ENCODE data around the gene DEPDC1B. TPM values are rescaled to one million over a fixed set of nuclear protein-coding genes. Genes with fewer than 3 reads are reported as not detected.

DEPDC1B gene
- total and polyA plus RNA-seq, 2 of the 4 experiments (the other 2 are of a cell fraction): 4.4 to 9.3 TPM

DNA sequence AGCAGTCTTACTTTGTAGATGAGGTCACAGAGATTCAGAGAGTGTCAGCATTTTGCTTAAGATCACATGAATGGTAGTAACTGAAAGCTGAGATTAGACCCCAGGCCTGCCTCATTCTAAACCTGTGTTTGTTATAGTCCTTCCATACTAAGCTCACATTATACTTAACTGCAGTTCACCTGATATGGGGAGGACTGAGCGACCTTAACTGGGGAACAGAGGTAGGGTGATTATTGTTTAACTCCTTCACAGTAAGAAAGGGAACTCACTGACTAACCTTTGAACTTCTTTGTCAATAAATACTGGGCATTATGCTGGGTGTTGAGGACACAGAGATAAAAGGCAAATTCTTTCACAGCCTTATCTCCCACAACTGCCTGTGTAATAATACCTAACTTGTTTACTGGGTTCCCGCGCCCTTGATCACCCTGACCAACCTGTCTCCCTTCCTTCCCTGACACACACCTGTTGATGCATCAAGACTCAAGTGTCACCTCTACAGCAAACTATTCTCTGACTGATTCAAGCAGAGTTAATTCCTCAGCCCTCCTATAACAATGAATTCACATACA is 27.2 kb downstream of the DEPDC1B start:
- Histone ChIP-seq H2BK20ac (ENCODE audit: low read depth, low read length) (no peak overlapping the region), H2AK9ac (replicated peaks; ENCODE audit: low read depth, low read length, poor library complexity) (no peak overlapping the region), H2BK5ac (ENCODE audit: low read depth, low read length, poor library complexity, severe bottlenecking) (no peak overlapping the region), H4K5ac (ENCODE audit: low read depth, low read length) (no peak overlapping the region), H4K91ac (ENCODE audit: insufficient read depth, low read depth, low read length) (no peak overlapping the region), H2AK5ac (ENCODE audit: low read depth, low read length) (no peak overlapping the region), H3K4ac (ENCODE audit: low read depth, low read length) (no peak overlapping the region), H3K56ac (ENCODE audit: extremely low read depth, insufficient read depth, low read length) (no peak overlapping the region), H4K20me1 (ENCODE audit: insufficient read depth, low read length) (no peaks in the 10 kb centered on the region), H3K4me3 (ENCODE audit: insufficient read depth, low read depth, low read length) (no peak overlapping the region), H2BK120ac (ENCODE audit: low read depth, low read length) (no peak overlapping the region), H3K36me3 (ENCODE audit: control insufficient read depth, insufficient read depth, low read length) (no peaks in the 10 kb centered on the region), H3K79me1 (ENCODE audit: low read depth in 1 of 2, low read length in 2 of 2) (peaks cover 25 to 30% of the 10 kb centered on the region in 2 experiments), H2BK15ac (ENCODE audit: low read depth, low read length) (no peak overlapping the region), H3K9ac (ENCODE audit: low read depth, low read length) (no peak overlapping the region), H4K8ac (ENCODE audit: low read depth in 2 of 2, low read length in 2 of 2) (no peak overlapping the region), H3K9me3 (ENCODE audit: control insufficient read depth, insufficient read depth, low read length) (no peaks in the 10 kb centered on the region), H3K27me3 (ENCODE audit: control insufficient read depth, insufficient read depth, low read length) (no peaks in the 10 kb centered on the region), H3K14ac (replicated peaks; ENCODE audit: low read depth, low read length) (no peak overlapping the region), H3K9me1 (ENCODE audit: insufficient read depth, low read length) (peaks cover 11% of the 10 kb centered on the region), H3K4me2 (ENCODE audit: low read depth, low read length) (no peak overlapping the region), H3K18ac (ENCODE audit: low read depth, low read length) (no peak overlapping the region), H3K4me1 (ENCODE audit: control insufficient read depth, insufficient read depth, low read length) (peaks cover 4% of the 10 kb centered on the region; the same call in 1 of the 2 replicates), H3K27ac (ENCODE audit: insufficient read depth, low read length) (no peak overlapping the region), H2AFZ (replicated peaks; ENCODE audit: low read length, poor library complexity) (no peak overlapping the region), H3K23ac (ENCODE audit: low read depth, low read length) (peak overlapping the region; percentile 39; the same call in 1 of the 2 replicates)
- dilution Hi-C loops (cut with HindIII; ENCODE audit: low sequenced_read_pairs, unreplicated experiment) (no loop called here), in situ Hi-C loops (cut with MboI; ENCODE audit: low sequenced_read_pairs) (loop anchor here (10.0 kb wide), 1 partner anchor 858 kb away; no protein-coding TSS in a partner anchor), intact Hi-C loops (cut with micrococcal nuclease) (loop anchor here (10.0 kb wide), 1 partner anchor 662 kb away; the partner anchor contains the start of gene ZSWIM6)
- ATAC-seq (ENCODE audit: low read depth): no peak
- no peak for TF ChIP-seq RAD21 (IDR thresholded peaks at IDR 0.05; ENCODE audit: low read length)
- no peak for TF ChIP-seq POLR2A (IDR thresholded peaks at IDR 0.05; ENCODE audit: low read depth, low read length)
- TF ChIP-seq, protein P1, sequence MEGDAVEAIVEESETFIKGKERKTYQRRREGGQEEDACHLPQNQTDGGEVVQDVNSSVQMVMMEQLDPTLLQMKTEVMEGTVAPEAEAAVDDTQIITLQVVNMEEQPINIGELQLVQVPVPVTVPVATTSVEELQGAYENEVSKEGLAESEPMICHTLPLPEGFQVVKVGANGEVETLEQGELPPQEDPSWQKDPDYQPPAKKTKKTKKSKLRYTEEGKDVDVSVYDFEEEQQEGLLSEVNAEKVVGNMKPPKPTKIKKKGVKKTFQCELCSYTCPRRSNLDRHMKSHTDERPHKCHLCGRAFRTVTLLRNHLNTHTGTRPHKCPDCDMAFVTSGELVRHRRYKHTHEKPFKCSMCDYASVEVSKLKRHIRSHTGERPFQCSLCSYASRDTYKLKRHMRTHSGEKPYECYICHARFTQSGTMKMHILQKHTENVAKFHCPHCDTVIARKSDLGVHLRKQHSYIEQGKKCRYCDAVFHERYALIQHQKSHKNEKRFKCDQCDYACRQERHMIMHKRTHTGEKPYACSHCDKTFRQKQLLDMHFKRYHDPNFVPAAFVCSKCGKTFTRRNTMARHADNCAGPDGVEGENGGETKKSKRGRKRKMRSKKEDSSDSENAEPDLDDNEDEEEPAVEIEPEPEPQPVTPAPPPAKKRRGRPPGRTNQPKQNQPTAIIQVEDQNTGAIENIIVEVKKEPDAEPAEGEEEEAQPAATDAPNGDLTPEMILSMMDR (conservative IDR thresholded peaks at IDR 0.05; ENCODE audit: low read depth, low read length): no peak
- no peak for TF ChIP-seq MXI1 (IDR thresholded peaks at IDR 0.05; ENCODE audit: borderline replicate concordance, low read depth, low read length)
- TF ChIP-seq, protein P2, sequence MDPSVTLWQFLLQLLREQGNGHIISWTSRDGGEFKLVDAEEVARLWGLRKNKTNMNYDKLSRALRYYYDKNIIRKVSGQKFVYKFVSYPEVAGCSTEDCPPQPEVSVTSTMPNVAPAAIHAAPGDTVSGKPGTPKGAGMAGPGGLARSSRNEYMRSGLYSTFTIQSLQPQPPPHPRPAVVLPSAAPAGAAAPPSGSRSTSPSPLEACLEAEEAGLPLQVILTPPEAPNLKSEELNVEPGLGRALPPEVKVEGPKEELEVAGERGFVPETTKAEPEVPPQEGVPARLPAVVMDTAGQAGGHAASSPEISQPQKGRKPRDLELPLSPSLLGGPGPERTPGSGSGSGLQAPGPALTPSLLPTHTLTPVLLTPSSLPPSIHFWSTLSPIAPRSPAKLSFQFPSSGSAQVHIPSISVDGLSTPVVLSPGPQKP (IDR thresholded peaks at IDR 0.05; ENCODE audit: borderline replicate concordance, low read depth, low read length): no peak
- no peak for TF ChIP-seq CEBPB (IDR thresholded peaks at IDR 0.05; ENCODE audit: low read depth, low read length)
- no peak for TF ChIP-seq FOS (IDR thresholded peaks at IDR 0.05; ENCODE audit: low read depth, low read length)
- no peak for TF ChIP-seq SMC3 (IDR thresholded peaks at IDR 0.05; ENCODE audit: low read depth, low read length)
- TF ChIP-seq RCOR1 (IDR thresholded peaks at IDR 0.05; ENCODE audit: insufficient replicate concordance, low read length): no peak
- WGBS, 2 experiments (ENCODE audit: extremely low coverage in 2 of 2, insufficient read length in 1 of 2): 100% methylated on average over 2 of the region's 3 CpGs; no CpG with 5 or more reads in 1 of the 2 experiments
- BruUV-seq (replicated peaks): no TSS peak
- POLR2A ChIA-PET (ENCODE audit: unreplicated experiment): interaction anchor here (0.5 kb wide), 1 partner anchor 24 kb away, joined by 3 read pairs; no protein-coding TSS in a partner anchor
- CTCF ChIA-PET: no interaction called here
- no peak for DNase-seq

All from IMR-90 (cell line).